NCI-H2107 treated with DMSO at 0.1 percent for 48 hours (cell line): ENCODE results near the gene INPP5F.
A peak's percentile ranks its signal among the peaks of the same experiment; 100 is the strongest.
"Not testable (repeated sequence)": the region's sequence is repeated elsewhere in the genome, so short reads cannot be mapped to it uniquely, and the experiment has no call there.

Experiments used
- DNase-seq: peaks from one replicate; lab custom pipeline; 2025; ENCODE audit not compliant: unreplicated experiment; lab: John Stamatoyannopoulos, UW

INPP5F gene

DNA sequence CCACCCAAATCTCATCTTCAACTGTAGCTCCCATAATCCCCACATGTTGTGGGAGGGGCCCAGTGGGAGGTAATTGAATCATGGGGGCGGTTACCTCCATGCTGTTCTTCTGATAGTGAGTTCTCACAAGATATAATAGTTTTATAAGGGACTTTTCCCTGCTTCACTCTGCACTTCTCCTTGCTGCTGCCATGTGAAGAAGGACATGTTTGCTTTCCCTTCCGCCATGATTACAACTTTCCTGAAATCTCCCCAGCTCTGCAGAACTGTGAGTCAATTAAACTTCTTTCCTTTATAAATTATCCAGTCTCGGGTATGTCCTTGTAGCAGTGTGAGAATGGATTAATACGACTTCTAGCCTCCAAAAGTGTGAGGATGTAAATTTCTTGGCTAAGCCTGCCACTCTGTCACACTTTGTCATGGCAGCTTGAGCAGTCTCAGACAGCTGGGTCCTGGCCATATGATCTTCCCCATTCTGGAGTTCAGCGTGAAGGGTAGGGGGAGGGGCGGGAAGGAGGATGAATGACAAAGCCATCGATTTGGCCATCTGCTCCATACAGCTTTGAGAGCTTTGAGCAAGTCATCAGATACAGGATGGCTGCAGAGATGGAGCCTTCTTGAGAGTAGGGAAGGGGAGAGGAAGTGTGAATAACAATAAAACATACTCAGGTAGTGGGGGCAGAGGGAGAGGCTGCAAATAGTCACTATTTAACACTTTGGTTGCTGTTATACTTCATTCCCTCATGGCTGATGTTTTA is 19.1 kb upstream of the INPP5F start:
- DNase-seq: no peak

DNA sequence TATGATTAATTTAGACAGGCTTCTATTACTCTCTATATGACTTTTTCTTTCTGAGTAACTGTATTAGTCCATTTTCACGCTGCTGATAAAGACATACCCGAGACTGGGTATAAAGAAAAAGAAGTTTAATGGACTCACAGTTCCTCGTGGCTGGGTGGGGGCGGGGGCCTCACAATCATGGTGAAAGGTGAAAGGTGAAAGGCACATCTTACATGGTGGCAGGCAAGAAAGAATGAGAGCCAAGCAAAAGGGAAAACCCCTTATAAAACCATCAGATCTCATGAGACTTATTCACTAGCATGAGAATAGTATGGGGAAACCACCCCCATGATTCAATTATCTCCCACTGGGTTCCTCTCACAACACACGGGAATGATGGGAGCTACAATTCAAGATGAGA is 18.5 kb upstream of the INPP5F start:
- DNase-seq: not testable (repeated sequence)

DNA sequence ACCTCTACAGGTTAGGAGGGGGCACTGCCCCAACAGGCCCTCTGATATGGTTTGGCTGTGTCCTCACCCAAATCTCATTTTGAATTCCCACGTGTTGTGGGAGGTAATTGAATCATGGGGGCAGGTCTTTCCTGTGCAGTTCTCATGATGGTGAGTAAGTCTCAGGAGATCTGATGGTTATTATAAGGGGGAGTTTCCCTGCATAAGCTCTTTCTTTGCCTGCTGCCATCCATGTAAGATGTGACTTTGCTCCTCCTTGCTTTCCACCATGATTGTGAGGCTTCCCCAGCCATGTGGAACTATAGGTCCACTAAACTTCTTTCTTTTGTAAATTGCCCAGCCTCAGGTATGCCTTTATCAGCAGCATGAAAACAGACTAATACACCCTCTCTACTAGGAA is 14.9 kb upstream of the INPP5F start:
- not testable (repeated sequence) for DNase-seq

DNA sequence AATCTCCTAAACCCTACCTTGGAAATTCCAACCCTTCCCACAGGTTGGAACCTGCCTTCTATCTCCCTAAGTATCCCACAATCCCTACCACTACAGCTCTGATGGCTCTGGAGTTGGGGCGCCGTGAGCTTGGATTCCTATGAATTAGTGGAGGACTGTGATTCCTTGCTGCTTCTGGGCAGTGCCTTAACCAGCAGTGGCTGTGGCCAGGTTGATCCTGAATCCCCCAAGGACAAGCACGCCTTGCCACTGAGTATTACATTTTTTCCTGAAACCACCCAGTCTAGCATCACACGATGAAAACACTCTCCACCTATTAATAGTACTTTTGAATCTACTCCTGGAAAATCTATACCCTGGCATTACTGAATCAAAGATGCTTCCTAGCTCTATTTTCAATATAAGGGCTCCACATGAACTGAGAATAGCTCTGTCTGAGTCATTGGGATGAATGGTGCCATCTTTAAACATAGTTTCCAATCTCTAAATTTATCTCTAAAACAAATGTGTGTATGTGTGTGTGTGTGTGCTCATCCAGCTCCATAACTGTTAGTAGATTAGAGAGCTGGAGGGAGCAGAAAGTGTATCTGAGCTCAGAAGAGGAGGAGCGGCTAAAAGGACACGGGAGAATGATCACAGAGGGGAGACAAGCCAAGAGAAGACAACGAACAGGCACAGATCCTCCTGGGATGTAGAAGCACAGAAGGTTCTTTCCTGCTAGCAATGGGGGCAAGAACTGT is 11.9 kb upstream of the INPP5F start:
- DNase-seq: no peak

DNA sequence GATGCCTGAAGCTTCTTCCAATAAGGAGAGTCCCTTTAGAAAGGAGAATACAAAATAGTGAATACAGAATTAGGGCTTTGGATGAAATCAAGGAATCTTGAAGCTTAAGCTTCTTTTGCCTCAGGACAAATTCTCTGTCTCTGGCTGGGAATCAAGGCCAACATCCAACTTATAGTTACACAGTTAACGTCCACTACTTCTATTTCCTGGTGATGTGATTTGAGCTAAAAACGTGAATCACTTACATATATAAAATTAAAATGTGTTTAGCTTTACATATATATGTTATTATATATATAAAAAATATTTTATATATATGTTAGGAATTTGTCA is 11.4 kb upstream of the INPP5F start:
- no peak for DNase-seq

DNA sequence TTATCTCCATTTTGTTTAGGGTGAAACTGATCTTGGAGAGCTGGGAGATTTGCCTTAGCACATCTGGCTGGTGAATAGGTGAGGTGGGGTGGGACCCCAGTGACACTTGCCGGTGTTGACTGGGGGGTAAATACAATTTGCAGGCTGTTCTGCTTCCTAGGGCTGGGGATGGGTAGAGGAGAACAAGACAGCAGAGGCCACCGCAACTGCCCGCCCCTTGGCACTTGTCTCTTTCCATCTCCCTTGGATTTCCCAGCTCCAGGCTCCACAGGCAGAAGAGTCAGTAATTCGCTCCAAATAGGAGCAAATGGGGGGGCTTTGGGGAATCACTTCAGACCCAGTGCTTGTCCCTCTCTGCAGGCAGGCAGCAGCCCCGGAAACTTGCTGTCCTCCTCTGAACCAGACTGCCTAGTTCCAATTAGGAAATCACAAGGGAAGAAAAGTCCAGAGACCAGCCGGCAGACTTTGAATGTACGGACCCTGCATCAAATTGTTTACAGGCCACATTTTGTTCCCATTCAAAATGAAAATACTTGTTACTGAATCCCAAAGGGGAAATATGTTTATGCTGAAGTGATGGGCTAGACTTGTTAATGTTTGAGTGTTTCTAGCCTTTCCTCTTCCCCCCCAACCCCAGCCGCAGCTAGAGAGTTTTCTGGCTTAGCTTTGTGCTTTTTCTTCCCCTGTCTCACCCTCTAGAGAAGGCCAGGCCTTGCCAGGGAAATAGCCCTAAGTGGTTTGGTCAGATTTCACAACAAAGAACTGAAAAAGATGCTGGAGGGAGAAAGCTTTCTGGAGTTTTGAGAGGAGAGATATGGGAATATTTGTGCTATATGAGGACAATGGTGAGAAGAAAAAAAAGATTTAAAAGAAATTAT is 10.0 kb upstream of the INPP5F start:
- DNase-seq: no peak

DNA sequence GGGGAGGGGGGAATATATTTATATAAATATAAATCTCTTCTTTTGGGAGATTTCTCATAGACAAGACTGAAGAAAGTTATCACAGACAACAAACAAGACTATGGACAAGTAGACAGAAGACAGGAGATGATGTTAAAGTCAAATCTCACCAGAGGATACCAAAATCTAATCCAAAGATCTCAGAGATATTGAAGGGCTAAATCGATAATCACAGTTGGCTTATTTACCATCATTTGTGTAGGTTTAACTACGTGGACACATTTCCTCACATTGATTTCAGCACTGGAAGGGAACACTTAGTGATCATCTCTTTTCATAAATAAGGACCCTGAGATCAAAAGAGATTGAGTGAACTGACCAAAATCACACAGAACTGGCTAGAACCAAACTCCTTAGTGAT is 2.7 kb upstream of the INPP5F start:
- no peak for DNase-seq

DNA sequence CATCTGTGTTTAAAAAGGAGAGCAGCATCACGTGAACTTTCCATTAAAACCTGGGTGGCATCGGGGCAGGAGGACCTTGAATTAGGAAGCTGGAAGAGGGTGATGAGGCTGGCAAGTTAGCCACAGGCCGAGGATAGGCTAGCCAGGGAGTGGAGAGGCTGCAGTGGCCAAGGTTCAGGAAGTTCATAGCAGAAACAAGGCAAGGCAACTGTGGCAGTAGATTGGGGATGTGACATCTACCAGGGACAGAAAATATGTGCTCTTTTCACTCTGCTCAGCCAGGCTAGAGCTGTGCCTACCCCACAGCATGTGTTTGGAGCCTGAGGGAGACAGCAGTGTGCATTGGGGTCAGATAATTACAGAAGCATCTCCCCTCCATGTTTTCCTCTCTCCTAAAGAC is 2.2 kb upstream of the INPP5F start:
- DNase-seq: no peak

DNA sequence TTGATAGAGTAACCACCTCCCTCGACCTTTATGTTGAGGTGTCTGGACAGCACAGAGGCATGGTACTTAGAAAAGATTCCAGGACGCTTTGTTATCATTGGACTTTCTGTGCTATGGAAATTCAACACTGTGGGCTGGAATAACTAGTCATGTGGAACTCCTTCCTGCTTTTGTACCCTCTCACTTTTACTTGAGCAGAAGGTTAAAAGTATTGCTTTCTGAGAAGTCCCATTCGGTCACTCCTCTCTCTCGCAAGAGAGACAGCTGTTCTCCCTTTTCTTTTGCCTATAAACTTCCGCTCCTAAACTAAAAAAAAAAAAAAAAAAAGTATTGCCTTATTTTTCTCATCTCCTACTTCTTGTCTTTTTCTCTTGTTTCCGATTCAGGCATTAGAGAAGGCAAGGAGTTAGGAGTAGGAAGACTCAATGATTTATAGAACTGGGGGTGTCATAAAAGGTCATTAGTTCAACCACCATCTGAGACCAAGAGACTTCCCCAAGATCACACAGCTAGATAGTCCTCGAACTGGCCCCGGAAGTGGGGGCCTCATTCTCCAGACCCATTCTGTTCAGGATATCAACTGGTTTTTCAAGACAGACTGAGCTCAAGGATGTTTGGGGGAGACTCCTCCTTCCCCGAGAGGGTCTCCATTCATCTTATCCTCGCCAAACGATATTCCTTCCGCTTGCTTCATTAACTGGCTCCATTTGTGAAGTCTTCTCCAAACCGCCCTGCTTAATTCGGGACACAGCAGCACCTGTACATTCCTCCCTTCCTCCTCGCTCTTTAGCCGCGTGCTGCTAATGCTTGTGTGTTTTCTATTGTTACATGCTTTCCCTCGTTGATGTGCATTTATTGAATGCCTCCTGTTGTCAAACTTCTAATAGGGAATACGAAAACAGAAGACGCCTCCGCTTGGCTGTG is 995 bp upstream of the INPP5F start:
- no peak for DNase-seq

DNA sequence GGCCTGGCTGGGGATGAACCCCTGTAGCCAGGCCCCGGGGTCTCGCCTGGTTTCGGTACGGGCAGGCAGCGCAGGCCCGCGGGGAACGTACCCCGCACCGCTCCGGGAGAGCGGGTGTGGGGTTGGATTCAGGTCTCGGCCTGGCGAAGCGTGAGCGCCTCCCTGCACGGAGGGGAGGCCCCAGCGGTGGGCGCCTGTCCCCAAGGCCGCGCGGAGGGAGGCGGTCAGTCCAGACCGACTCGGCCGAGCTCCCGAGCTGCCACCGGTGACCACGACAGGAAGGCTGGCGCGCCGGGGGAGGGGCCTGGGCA is 378 bp upstream of the INPP5F start:
- no peak for DNase-seq

DNA sequence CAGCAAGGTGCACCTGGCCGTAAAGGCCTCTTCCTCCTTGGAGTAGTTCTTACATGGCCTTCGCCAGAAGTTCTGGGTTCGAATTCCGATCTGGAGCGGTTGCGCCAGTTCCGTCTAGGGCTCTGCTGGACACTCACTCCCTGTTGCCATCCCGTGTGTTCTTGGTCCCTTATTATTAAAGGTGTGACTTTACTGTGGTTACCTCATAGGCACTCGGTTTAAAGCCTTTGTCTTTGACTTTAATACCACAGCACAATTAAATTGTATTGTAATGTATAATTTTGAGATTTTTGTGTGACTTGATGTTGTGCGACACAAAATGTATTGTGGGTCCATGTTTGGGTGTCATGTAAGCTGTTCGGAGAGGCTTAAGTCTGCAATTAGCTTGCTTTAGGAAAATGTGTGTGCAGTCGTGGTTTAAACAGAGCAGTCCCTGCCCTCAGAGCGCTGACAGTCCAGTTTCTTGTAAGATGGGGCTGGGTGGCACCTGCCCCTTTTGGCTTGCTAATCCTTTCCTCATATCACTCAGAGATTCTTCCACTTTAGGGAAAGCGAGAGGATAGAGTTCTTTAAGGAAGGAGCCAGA is 919 bp downstream of the INPP5F start:
- no peak for DNase-seq

DNA sequence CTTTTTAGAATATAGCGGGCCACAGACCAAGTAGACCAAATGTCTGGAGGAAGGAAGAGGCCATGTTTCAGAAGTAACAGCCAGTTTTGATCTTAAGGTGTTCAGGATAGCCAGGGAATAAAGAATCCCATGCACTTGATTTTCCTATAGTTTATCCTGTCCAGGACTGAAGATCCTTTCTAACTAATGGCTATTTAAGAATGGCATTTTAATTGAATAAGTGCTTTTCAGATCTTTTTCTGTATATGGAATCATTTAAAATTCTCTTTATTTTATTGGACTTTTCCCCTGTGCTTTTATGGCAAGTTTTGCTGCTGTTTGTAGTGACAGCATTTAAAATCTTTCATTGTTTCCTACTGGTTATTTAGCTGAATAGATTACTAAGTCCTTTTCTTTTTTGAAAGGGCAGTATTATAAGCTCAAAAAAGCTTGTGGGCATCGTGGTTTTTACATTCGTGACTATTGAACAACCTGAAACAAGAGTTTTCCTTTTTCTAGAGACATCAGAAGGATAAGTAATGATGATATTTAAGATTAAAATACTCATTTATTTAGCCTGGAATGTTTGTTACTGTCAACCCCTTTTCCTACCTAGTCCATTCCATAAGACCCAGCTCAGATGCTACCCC is 2.4 kb downstream of the INPP5F start:
- DNase-seq: no peak

DNA sequence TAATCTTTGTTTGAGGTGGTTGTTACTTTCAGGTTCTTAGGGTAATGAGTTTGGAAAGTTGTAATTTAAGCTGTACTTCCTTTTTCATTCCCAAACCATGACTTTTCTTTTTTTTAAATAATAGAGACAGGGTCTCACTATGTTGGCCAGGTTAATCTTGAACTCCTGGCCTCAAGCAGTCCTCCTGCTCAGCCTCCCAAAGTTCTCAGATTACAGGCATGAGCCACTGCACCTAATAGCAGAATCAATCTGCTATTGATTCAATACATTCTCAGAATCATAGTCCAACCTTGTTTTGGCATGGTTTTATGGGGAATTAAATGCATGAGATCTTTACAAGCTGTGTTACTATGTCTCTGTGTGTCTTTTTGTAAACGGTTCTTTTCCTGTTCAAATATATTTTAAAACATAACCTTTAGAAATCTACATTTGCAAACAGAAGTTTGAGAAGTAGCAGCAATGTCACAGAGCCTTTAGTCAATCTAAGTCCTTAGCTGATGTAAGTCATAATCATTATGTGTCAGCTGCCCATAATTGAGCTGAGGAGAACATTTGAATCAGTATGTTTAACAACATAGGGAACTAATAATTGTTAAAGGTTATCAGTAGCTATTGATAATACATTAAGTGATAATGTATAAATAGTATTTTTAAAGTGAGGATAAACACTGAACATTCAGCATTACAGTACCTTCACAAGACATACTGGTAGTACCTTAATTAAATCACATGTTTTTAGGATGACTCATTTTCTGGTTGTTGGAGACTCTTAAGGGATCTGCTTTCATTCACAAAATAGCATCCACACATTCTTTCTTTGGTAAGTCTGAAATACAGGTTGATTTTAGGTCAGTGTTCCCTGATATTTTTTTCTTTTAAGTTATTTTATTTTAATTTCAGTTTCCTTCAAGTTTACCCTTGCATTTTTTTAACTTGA is 8.8 kb downstream of the INPP5F start:
- DNase-seq: peak; percentile 0

DNA sequence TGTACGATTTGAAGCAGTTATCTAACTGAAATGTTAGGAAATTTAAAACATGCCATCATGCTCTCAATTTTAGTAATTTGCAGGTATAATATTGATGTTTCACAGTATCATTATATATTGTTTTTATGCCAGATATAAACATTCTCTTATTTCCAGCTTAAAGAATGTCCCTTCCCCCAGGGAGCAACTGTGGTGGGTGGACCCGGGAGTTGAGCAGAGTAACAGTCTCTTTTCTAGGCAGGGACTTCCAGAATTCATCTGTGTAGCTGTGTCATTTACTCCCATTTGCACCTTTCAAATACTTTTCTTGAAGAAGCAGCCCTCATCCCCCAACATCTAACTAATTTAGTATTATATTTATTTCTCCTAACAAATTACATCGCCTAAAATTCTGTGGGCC is 9.6 kb downstream of the INPP5F start:
- DNase-seq: no peak

DNA sequence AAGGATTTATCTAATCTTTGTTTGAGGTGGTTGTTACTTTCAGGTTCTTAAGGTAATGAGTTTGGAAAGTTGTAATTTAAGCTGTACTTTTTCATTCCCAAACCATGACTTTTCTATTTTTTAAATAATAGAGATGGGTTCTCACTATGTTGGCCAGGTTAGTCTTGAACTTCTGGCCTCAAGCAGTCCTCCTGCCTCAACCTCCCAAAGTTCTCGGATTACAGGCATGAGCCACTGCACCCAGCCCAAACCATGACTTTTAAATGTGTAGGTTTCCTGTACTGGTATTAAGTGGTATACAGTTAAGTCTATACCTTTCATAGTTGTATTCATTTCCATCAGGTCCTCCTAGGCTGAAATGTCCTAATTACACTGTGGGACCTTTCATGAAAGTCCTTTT is 10.4 kb downstream of the INPP5F start:
- DNase-seq: no peak

DNA sequence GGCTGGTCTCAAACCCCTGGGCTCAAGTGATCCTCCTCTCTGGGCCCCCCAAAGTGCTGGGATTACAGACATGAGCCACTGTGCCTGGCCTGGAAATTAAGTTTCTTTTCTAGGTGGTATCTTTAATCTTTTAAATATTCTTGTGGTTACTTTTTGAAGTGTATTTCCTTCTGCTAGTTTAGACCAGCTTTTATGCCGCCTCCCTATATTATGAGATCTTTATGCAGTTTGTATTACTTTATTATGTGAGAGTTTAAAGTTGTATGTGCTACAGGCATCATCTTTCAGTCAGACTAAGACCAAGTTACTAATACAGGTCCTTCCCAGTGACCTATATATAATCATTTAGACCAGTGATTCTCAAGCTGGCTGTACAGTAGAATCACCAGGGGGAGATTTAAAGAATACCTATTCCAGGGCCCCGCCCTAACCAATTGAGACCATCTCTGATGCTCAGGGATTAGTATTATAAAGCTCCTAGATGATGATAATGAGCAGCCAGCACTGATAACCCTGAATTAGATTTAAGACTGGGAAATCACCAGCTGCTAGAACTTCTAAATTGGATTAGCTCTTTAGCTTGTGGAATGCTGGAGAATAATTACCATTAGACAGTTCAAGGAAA is 11.3 kb downstream of the INPP5F start:
- no peak for DNase-seq

DNA sequence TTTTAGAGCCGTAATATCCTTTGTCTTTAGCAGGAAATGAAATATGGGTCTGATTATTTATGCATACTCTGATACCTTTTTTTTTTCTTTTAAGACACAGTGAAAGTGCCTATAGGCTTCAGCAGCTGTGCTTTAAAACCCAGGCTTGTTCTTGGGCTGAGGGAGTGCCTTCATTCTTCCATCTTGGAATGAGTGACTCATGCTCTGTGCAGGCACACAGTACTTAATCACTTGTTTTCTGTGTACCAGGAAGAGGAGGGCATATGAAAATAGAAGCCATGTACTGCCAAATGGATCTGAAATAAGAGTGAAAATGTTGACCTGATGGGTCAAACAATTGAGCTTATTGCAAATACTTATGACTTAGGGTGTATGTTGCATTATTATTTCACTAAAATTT is 12.0 kb downstream of the INPP5F start:
- no peak for DNase-seq

DNA sequence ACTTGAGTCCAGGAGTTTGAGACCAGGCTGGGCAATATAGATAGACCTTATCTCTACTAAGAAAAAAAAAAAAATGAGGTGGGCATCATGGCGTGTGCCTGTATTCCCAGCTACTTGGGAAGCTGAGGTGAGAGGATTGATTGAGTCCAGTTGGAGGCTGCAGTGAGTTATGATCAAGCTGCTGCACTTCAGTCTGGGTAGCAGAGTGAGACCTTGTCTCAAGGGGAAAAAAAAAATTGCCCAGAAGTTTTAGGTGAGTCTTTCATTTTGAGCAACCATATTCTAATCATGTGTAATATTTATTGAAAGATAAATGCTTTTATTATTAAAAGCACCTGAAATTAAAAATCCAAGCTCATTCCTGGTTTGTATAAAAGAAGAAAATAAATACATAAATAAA is 13.1 kb downstream of the INPP5F start:
- no peak for DNase-seq

DNA sequence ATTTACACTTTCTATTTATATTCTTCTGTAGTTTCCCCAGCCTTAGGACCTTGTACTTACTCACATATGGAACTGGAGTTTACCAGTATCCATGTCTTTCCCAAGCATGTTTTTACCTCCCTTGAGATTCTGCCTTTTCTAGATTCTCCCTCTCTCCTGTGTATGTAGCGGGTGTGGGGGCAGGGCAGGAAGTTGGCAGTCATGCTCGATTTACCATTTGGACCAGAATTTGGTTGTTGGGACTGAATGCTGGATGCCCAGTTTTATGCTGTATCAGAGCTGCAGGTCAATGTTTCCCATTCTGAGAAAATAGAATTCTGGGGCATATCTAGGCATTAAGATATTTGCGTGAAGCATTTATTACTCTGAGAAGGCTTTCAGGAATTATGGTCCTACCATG is 14.2 kb downstream of the INPP5F start:
- DNase-seq: no peak
